NCI-H748 (cell line): ENCODE measurements around the gene CHCHD3.
A peak's percentile ranks its signal among the peaks of the same experiment; 100 is the strongest.
"Not testable (repeated sequence)": the region's sequence is repeated elsewhere in the genome, so short reads cannot be mapped to it uniquely, and the experiment has no call there.

Experiments
- DNase-seq: peaks from one replicate; lab custom pipeline; 2025; ENCODE audit not compliant: unreplicated experiment; lab: John Stamatoyannopoulos, UW

Gene CHCHD3

DNA sequence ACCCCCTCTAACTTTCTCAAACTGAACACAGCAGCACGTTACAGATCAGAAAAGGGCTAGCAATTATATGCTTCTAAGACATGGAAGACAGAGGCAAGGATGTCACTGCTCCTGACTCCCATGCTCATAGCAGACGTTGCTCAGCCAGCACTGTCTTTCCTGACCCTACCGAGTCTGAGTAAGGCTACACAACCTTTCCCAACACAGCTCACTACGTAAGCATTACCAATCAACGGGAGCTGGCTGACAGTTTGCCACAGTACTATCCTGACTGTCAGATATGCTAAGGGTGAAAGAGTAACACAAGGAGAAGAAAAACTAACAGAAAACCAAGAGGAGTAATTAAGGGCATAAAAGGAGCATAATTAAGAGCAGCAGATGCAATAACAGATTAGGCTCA, 171.2 kb downstream of the CHCHD3 start:
- DNase-seq, result no peak

DNA sequence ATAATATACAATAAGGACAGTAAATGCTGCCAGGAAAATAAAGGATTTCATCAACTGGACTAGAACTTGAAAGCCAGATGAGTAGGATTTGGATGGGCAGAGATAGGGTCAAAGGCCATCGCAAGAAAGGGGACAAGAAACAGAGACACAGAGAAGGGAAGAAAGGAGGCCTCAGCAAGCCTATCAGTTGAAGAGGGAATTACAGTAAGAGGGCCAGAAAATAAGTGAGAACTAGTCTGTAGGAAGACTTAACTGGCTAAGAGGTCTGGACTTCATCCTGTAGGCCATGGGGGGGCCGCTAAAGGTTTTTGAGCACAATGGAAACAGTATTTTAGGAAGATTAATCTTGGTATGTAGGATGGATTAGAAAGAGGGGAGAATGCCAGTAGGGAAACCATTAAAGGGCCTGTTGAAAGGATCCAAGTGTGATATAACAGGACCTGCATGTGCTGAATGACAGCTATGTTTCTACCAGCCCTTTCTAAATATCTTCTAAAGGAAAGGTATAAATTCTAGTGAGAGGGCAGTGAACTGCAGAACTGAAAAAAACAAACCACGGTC, 174.4 kb downstream of the CHCHD3 start:
- DNase-seq, result no peak

DNA sequence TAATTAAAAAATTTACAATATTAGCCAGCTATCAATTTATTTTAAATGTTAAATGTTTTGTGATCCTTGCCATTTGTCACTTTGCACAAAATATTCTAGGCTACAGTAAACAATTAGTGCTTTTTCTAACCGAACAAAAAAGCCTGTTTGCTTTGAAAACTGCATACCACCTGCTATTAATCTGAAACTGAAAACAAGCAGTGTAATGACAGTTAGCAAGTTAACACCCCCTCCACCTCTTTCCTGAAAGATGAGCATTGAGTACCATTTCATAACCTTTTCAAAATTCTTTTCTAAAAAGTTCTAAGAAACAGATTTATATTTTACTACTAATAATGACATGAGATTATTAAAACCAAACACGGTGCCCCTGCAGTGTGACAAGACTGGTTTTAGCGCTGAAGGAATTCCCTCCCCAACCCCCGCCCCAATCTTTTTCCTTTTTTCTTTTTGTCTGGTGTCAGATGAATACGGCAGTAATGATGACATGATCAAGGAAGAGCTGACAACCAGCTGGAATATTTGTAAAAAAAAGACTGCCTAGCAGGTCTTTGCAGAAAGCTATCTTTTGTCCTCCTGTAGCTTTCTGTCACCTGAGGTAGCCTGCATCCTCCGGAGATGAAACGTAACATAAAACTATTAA, 175.6 kb downstream of the CHCHD3 start:
- peak; percentile 52 for DNase-seq

DNA sequence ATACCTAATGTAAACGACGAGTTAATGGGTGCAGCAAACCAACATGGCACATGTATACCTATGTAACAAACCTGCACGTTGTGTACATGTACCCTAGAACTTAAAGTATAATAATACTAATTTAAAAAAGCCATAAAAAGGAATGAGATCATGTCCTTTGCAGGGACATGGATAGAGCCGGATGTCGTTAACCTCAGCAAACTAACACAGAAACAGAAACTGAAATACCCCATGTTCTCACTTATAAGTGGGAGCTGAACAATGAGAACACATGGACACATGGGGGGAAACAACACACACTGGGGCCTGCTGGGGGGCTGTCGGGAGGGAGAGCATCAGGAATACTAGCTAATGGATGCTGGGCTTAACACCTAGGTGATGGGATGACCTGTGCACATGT, 176.8 kb downstream of the CHCHD3 start:
- peak; percentile 25 for DNase-seq

DNA sequence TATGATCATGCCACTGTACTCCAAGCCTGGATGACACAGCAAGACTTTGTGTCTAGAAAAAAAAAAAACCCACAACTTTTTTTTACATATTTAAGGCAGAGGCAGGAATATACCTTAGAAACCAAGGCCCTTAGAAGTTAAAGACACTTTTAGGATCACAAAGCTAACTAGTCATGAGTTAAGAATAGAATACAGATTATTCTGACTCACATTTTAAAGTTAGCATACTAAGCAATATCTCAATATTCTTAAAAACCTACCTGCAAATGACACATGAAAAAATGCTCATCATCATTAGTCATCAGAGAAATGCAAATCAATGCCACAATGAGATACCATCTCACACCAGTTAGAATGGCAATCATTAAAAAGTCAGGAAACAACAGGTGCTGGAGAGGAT, 177.7 kb downstream of the CHCHD3 start:
- no peak for DNase-seq

DNA sequence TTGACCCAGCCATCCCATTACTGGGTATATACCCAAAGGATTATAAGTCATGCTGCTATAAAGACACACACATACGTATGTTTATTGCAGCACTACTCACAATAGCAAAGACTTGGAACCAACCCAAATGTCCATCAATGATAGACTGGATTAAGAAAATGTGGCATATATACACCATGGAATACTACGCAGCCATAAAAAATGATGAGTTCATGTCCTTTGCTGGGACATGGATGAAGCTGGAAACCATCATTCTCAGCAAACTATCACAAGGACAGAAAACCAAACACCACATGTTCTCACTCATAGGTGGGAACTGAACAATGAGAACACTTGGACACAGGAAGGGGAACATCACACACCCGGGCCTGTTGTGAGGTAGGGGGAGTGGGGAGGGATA, 179.6 kb downstream of the CHCHD3 start:
- not testable (repeated sequence) for DNase-seq

DNA sequence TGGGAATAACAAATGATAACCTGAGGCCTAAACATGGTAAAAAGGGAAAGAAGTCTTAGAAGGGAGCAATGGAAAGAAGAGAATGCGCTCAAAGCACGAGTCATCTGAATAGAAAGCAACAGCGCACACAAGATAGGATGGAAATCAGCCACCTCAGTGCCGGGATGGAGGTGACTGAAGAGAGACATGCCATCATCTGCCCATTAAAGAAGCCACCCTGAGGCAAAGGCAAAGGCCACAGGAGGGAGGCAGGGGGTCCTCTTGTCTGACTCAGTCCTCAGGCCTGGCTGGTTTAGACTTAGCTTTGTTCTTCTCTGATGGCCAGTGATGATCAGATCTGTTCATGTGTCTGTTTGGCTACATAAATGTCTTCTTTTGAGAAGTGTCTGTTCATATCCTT, 180.6 kb downstream of the CHCHD3 start:
- DNase-seq, result no peak

DNA sequence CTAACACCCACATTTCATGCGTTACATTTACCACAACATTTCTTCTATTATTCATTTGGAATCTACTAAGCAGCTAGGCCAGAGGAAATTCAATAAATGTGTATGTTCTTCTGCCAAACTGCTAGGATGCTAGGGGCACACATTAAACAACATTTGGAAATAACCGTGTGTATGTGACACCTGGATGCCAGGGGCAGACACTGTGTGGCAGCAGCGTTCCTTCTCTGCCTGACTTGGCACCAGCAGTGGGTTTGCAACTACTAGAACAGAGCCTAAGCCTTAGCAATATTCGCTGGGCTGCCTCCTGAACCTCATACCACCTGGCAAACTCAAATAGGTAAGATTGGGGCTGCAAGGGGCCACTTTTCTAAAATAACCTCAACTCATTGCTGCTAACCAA, 182.1 kb downstream of the CHCHD3 start:
- DNase-seq, result peak; percentile 34

DNA sequence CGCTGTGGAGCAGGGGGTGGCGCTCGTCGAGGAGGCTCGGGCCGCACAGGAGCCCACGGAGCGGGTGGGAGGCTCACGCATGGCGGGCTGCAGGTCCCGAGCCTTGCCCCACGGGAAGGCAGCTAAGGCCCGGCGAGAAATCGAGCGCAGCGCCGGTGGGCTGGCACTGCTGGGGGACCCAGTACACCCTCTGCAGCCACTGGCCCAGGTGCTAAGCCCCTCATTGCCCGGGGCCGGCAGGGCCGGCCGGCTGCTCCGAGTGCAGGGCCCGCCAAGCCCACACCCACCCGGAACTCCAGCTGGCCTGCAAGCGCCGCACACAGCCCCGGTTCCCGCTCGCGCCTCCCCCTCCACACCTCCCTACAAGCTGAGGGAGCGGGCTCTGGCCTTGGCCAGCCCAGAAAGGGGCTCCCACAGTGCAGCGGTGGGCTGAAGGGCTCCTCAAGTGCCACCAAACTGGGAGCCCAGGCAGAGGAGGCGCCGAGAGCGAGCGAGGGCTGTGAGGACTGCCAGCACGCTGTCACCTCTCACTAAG, 183.2 kb downstream of the CHCHD3 start:
- not testable (repeated sequence) for DNase-seq

DNA sequence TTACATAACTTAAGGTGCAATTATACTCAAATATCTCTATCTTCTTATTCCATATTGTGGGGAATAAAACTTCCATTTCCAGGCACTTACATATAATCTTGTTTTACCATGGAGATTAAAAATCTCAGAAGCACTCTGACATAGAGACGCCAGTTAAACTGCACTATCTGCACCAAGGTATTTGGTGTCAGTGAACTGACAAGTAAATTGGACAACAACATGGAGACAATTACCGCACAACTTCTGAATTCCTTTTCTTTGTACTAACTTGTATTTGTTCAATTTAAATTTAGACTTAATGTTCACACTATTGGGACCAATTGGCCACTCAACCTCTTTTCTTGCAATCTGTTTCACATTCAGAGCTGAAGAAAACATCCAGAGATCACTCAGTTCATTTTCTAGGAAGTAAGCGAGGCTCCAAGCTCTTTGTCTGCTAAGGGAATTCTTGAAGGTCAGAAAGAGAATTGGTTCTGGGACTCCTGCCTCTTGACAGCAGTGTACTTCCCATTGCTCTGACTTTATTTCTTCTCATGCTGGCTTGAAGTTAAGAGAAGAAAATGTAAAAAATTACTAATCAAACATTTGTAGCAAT, 184.7 kb downstream of the CHCHD3 start:
- DNase-seq, result no peak

DNA sequence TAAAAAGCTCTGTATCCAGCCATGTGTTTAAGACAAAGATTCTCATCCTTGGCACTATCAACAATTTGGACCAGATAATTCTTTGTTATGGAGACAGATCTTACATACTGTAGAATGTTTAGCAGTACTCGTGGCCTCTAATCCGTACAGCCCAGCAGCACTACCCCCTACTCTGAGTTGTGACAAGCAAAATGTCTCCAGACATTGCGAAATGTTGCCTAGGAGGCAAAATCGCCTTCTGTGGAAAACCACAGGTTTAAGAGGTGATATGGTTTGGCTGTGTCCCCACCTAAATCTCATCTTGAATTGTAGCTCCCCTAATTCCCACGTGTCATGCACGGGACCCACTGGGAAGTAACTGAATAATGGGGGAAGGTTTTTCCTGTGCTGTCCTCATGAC, 186.7 kb downstream of the CHCHD3 start:
- no peak for DNase-seq

DNA sequence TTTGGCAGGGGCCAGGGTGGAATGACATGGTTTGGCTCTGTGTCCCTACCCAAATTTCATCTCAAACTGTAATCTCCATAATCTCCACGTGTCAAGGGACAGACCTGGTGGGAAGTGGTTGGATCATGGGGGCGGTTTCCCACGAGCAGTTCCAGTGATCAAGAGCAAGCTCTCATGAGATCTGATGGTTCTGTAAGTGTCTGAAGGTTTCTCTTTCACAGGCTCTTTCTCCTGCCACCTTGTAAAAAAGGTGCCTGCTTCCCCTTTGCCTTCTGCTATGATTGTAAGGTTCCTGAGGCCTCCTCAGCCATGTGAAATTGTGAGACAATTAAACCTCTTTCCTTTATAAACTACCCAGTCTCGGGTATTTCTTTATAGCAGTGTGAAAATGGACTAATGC, 188.3 kb downstream of the CHCHD3 start:
- DNase-seq, result no peak

DNA sequence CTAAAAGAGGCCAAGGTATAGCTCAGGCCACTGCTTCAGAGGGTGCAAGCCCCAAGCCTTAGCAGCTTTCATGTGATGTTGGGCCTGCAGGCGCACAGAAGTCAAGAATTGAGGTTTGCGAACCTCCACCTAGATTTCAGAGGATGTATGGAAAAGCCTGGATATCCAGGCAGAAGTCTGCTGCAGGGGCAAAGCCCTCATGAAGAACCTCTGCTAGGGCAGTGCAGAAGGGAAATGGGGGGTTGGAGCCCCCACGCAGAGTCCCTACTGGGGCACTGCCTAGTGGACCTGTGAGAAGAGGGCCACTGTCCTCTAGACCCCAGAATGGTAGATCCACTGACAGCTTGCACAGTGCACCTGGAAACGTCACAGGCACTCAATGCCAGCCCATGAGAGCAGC, 189.1 kb downstream of the CHCHD3 start:
- DNase-seq, result not testable (repeated sequence)

DNA sequence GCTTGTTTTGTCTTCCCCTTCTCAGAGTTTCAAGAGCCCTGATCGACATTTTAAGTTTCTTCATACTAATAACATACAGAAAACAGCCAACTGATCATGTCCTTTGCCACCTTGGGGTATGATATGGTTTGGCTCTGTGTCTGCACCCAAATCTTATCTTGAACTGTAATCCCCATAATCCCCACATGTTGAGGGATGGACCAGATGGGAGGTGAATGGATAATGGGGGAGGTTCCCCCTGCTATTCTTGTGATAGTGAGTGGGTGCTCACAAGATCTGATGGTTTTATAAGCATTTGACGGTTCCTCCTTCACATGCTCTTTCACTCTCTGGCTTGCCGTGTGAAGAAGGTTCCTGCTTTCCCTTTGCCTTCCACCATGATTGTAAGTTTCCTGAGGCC, 190.3 kb downstream of the CHCHD3 start:
- no peak for DNase-seq

DNA sequence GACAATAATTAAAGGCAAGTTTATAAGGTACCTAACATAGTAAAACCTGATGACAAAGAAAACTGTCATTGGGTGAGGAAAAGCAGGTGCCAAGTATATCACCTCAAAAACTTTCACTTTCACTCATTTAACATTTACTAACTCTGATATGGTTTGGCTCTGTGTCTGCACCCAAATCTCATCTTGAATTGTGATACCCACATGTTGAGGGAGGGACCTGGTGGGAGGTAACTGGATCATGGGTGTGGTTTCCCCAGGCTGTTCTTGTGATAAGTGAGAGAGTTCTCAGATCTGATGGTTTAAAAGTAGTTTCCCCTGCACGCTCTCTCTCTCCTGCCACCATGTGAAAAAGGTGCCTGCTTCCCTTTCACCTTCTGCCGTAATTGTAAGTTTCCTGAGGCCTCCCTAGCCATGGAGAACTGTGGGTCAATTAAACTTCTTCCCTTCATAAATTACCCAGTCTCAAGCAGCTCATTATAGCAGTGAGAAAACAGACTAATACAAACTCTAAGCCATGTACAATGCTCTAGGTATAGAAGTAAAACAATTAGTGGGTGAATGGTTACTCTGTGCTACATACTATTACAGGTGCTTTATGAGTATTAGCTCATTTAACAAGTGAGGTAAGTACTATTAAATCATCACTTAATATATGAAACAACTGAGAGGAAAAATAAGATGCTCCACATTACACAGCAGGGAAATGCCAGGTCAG, 199.0 kb downstream of the CHCHD3 start:
- no peak for DNase-seq

DNA sequence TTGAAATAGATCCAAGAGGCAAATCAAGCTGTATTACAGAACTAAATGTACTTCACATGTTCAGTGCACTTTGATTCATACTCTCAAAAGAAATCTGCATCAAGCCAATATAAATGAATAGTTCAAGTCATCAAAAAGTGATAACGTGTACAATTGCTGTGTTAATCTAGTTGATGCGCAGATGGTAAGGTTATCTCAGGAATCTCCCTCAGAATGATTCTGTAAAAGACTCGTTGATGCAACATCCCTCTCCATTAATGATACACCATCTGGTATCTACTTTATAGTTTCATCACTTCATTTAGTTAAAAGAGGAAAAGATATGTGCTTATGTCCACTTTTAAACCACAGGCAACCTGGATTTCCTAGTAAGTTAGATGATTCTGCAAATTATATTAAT, 200.6 kb downstream of the CHCHD3 start:
- DNase-seq, result no peak

DNA sequence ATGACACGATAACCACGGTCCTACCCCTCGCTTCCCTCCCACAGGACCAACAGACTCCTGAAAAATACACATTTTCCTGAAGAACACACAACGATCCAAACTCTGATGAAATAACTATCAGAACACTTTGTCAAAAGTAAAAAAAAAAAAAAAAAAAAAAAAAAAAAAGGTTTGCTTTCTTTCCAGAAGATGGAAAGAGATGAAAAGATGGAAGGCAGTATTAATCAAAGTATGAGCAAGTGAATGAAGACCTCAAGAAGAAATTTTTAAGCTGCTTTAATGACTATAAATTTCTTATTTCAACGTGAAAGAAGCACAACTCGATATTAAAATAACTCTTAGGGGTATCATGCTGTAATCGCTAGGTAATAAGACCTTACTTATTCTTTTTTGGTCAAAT, 202.3 kb downstream of the CHCHD3 start:
- DNase-seq, result no peak

DNA sequence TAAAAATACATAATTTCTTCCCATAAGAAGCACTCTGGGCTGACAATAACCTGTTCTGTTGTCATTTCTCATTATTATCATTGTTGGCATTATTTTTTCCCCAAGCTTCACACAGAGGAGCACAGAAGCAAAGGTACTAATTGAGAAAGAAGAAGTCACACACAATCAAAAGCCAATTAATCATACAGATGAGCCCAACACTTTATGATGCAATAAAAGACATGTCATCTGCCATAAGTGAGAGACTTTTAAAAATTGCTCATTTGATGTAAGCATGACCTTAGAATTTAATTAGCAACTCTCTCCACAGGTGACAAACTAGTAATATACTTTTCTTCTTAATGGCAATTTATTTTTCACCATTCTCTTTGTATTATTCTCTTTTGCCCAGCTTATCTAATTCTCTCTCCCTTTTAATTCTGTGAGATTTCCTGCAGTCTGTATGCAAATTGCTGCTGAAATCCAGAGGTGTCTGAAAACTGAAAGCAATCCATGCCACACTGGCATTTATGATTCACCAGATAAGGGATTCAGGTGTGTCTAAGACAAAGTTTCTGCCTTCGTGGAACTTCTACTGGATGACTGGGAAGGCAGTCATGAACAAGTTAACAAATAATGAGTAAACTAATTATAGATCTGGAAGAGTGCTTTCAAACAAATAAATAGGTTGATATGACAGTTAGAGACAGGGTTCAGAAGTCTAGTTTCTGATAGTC, 203.5 kb downstream of the CHCHD3 start:
- DNase-seq, result no peak

DNA sequence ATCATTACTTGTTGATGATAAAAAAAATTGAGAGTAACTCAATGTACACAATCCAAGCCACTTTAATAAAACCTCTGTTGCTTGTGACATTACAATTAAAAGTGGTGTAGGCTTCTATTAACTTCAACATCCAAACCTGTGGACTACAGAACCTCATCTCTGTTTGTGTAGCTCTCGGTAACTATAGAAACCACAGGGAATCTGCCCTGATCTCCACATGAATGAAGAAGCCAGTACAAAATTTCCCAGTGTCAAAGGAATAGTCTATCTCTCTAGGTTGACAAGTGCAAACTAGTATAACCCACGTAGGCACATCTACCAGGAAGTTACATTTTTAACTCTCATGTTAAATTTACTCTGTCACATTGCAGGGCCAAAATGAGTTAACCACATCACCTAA, 204.3 kb downstream of the CHCHD3 start:
- DNase-seq, result peak; percentile 50

DNA sequence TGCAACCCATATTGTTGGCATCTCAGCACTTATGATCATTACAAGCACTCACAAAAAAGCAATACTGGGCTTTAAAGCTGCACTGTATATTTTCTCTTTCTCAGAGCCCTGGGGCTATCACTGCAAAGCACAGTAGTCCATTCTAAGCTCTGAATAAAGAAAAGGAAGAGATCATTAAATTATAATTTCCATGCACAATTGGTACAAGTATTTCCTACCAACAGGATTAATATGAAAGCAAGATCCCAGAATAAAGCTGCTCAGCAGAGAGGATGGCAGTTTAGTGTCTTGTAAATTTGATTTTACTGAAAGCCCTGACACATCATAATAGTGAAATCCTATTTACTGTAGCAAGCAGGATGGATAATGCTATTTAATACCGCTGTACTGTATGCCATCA, 205.3 kb downstream of the CHCHD3 start:
- DNase-seq, result no peak

DNA sequence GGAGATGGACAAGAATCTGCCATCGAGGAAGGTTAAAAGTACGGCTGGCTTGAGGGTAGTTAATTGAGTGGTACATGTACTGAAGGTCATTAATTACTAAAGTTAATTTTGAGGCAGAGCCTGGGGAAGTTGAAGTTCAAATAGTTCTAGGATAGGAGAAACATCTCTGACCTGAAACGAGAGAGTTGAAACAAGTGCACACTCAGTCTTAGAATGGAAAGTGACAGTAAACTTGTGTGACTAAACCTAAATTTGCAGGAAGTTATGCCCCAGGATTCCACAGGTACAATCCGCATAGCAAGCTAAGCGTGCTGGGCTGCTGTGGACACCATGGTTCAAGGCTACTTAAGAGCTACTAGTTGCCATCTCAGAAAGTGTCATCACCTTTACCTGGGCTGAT, 209.9 kb downstream of the CHCHD3 start:
- DNase-seq, result no peak
